GM08714 (cell line): ENCODE measurements around the gene CAND2.

ENCODE experiments used
- H3K4me3 ChIP-seq: fragments of 200-500 bp; sonication (Bioruptor generic); 2 replicates; pipeline ENCODE4 v1.5.1; 2014; ENCODE audit warnings: mild to moderate bottlenecking, low read length, inconsistent platforms
- ZNF274 ChIP-seq: IDR thresholded peaks from 2 replicates; pipeline ENCODE4 v1.6.1; 2012; ENCODE audit warnings: mild to moderate bottlenecking, low read depth, low read length

The CAND2 gene

GRCh38 chr3:12824299-12824698, 27.8 kb downstream of the CAND2 start:
- no peak overlapping the region for H3K4me3 ChIP-seq
- no peak for TF ChIP-seq ZNF274

DNA sequence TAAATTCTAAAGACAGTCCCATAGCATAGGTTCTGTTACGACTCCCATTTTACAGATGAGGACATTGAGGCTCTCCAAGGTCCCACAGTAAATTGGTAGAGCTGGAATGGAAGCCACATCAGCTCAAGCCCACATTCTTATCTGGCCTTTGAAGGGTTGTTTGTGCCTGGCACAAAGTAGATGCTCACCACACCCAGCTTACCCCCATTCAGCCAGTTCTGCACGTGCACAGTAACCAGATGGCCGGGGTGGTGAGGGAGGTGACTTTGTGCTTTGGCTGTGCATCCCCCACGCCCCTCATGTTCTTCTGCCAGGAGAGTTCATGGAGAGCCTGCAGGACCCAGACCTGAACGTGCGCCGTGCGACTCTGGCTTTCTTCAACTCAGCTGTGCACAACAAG, 28.7 kb downstream of the CAND2 start:
- no peak overlapping the region for H3K4me3 ChIP-seq
- TF ChIP-seq ZNF274: no peak

DNA sequence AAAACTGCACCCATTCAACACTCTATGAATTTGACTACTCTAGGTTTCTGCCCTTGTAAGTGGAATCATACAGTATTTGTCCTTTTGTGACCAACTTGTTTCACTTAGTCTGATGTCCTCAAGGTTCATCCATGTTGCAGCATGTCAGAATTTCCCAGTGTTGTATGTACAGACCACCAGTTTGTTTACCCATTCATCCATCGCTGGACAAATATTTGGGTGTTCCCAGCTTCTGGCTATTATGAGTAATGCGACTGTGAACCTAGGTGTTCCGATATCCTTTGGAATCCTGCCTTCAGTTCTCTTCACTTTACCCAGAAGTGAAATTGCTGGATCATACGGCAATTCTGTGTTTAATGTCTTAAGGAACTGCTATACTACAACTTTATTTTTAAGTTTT, 32.3 kb downstream of the CAND2 start:
- H3K4me3 ChIP-seq: no peak overlapping the region
- no peak for TF ChIP-seq ZNF274

DNA sequence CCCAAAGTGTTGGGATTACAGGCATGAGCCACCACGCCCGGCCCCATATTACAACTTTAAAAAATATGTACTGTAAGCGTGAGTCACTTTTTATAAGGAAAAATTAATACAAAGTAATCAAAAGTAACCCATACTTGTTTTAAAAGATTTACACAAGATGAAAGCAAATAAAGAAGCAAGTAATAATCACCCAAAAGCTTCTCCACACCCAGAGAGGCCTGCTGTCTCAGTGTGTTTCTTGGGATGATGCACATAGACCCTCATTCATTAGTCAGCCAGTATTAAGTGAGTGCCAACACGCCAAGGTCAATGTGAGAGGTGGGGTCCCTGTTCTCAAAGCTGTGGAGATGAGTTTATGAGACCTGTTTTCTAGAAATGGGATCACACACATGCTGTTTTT, 32.9 kb downstream of the CAND2 start:
- no peak for TF ChIP-seq ZNF274
- no peak overlapping the region for H3K4me3 ChIP-seq

DNA sequence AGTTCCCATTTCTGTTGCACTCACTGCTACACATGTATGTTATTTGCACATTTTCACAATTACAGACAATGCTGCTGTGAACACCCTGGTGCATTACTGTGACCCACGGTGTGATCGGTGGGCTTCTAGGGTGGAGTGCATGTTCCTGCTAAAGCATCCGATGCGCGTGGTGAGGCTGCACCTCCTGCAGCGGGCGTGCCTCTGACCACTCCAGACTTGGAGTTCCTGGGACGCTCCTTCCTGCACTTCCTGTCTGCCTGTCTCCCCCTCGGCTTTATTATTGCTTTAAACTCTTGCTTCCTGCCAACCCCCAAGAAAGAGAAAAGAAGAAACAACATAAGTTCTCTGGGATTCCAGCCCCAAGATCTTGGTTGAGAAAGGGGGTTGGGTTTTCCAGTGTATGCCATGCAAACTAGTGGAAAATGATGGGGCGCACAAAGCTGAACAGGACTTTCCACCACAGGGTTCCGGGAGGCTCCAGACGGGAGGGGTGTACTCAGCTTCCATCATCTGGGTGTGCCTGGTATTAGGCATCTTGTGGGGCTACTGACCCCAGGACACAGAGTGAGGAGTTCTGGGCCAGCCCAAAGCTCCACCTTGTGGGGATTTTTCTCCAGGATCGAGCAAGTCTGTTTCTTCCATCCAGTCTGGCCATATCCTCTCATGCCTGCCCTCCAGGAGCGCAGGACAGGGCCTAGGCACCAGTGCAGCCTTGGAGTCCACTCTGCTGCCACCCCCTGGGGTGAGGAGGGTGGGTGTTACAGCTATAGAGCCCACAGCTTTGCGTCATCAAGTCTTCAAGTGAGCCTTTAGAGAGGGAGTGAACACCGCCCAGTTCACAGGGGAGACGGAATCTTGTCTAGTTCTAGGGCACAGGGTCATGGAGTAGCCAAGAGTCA, 33.7 kb downstream of the CAND2 start:
- H3K4me3 ChIP-seq: no peak overlapping the region
- no peak for TF ChIP-seq ZNF274

DNA sequence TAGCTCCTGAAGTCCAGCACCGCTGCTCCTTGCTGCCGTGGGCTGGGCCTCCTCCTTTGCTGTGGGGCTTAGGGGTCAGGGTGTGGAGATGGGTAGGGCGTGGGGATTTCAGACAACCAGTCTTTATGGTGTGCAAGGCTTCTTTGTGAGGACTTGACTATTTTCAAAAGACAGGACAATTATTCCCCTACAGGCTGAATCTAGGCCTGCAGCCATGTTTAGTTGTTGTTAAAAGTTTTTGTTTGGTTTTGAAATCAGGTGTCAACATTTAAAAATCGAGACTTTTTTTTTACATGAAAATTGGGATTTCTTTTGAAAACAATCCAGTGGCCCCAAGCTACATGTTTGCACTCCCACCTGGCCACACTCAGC, 34.3 kb downstream of the CAND2 start:
- H3K4me3 ChIP-seq: no peak overlapping the region
- TF ChIP-seq ZNF274: no peak

- no peak overlapping the region for H3K4me3 ChIP-seq
- no peak for TF ChIP-seq ZNF274
These were observed 34.9 kb downstream of the CAND2 start for GRCh38 chr3:12831301-12831866.

DNA sequence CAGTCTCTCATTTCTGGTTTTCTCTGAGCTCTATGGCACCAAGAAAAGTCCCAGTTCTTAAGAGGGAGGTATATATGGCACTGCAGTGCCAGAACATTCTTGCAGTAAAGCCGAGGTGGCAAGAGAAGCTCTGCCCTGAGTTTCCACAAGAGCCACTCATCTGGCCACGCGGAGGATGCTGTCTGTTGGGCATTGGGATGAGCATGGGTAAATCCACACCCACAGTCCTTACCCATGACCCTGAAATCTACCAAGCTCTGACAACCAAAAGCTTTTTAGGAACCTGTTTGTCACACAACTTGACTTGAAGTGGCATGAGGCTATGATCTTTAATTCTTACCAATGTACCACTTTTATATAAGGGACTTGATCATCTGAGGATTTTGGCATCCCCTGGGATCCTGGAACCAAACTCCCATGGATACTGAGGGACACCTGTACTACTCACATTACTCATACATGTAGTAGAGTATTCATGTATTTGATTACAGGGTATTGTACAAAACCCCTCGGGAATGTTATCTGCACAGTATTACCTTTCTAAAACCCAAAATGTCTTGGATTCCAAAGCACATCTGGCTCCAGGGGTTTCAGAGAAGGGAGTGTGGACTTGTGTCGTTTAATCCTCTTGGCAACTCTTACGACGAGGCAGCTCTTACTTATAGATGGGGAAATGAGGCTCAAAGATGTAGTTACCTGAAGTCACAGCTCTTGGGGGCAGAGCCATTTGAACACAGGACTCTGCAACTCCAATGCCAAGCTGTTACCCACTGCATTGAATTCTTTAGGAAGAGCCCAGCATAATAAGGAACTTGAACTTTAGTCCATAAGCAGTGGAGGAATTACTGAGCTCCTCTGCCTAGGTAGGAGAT, 36.1 kb downstream of the CAND2 start:
- H3K4me3 ChIP-seq: no peak overlapping the region
- TF ChIP-seq ZNF274: no peak

DNA sequence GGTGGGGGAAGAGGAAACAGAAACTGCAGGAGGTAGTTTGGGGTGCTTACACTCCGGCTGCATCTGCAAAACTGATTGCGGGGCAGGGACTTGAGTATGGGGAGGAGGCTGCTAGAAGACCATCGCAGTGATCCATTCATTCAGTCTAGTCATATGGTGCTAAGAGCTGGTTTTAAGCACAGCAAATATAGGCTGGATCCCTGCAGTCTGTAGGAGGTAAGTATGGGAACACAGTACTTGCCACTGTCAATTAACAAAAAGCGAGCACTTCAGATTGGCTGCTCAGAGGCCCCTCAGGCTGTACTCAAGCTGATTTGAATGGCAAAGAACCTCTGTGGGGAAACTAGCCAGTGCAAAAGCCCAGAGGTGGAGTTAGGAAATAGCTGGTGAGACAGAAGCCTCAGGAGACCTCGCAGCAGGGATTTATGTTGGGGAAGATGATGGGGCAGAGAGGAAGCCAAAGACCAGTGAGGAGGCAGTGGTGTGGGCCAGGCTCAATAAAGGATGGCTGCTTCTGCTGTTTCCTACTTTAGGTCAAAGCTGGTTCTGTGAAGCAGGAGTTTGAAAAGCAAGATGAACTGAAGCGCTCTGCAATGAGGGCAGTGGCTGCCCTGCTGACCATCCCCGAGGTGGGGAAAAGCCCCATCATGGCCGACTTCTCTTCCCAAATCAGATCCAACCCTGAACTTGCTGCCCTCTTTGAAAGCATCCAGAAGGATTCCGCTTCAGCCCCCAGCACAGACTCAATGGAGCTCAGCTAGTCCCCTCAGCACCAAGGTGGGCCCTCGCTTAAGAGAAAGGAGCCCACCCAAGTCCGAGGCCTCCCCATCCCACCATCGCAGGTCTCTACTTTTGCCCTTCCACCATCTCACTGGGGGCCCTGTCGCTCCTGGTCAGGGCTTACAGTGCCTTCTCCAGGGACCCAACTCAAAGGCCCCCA, 37.0 kb downstream of the CAND2 start:
- no peak for TF ChIP-seq ZNF274
- H3K4me3 ChIP-seq: no peak overlapping the region

GRCh38 chr3:12835052-12835665, 38.7 kb downstream of the CAND2 start:
- TF ChIP-seq ZNF274: no peak
- H3K4me3 ChIP-seq: no peak overlapping the region

DNA sequence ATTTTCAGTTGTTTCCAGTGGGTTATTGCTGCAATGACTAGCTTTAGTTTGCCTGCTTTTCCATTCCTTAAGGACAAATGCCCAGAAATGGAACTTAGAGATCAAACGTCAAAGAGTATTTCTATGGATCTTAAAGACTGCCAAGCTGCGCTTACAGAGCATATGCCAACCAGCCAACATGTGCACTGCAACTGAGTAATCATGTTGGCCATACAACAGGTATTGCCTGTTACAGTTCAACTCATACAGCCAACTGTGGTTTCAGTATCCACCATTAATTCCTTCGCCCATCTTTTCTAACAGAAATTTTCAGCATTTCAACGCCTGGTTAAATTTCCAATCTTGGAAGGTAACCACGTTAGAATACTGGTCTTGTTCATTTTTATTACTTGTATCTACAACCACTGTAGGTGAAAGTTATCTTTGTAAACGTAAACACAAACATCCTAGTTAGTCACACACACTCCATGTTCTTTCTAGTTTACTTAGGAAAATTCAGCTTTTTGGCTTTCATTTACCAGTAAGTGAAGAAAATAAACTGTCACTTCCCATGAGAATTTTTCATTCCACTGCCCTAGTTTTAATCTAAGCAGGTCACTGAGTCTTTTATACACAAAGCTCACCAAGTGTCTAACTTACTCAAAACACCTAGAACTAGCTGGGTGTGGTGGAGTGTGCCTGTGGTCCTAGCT, 41.0 kb downstream of the CAND2 start:
- no peak for TF ChIP-seq ZNF274
- no peak overlapping the region for H3K4me3 ChIP-seq

GRCh38 chr3:12838179-12838965, 41.9 kb downstream of the CAND2 start:
- peak overlapping the region; percentile 94; the same call in 1 of the 2 replicates for H3K4me3 ChIP-seq
- TF ChIP-seq ZNF274: no peak
